Measurements from ENCODE around the gene ALB.
"Not testable (repeated sequence)": the region's sequence is repeated elsewhere in the genome, so short reads cannot be mapped to it uniquely, and the experiment has no call there.

Gene ALB

DNA sequence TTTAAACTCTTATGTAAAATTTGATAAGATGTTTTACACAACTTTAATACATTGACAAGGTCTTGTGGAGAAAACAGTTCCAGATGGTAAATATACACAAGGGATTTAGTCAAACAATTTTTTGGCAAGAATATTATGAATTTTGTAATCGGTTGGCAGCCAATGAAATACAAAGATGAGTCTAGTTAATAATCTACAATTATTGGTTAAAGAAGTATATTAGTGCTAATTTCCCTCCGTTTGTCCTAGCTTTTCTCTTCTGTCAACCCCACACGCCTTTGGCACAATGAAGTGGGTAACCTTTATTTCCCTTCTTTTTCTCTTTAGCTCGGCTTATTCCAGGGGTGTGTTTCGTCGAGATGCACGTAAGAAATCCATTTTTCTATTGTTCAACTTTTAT is at the start of gene ALB:
TSS of gene ALB (plus strand) at position 246 of the 400 bp plus-strand sequence. CDS start at position 287, 41 bp downstream.
- no peak for DNase-seq

GRCh38 chr4:73357174-73357573 is 46.9 kb upstream of the ALB start:
- not testable (repeated sequence) for DNase-seq

- not testable (repeated sequence) for DNase-seq
Observed at GRCh38 chr4:73369506-73370199, 34.4 kb upstream of the ALB start.

DNA sequence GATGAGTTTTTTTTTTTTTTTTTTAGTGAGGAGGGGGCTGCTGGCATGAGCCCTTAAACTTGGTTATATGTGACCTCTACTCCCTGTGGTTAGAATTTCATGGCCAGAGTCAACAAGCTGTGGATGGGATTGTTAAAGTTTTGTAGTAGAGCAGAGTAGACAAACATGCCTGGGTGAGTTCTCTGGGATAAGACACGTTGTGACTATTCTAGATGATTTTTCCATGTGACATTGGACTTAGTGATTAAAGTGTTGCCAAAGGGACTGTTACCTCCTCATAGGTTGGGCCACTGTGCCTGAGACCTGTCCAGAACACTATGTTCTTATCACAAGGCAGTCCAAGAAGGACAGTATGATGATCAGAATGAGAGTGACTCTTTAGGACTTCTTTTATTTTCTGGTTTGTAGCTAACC is 28.8 kb upstream of the ALB start:
- no peak for DNase-seq

DNA sequence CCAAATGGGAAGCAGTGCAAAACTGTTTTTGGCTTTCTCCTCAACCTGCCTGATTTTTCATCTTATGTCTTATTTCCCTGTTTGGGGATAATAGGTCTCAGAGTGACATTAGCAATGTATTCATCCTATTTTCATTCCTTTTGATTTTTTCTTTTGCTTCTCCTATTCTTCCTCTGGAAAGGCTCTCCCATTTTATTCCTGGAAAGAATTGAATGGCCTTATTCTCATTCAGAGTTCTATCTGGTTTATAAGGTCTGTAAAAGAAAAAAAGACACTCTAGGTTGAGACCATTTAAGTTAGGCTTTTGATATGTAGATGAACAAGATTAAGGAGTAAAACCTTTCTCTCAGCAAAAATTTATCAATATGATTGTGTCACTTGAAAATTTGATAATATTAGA is 27.8 kb upstream of the ALB start:
- DNase-seq = no peak

DNA sequence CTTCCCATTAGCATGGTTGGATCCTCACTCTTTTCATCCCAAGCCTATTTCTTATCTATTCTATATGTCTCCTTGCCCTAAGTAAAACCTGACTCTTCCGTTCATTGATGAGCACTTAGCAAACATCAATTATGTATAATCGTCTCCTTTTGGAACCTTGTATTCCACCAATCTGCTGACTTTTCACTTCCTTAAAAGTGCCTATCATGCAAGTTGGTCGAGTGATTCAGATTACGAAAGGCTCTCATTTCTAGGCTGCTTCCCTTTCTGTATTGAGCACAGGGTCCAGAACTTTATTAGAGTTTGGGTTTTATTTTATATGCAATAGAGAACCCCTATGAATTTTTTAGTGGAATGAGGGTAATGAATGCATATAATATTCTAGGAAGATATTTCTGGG is 27.1 kb upstream of the ALB start:
- DNase-seq = no peak

DNA sequence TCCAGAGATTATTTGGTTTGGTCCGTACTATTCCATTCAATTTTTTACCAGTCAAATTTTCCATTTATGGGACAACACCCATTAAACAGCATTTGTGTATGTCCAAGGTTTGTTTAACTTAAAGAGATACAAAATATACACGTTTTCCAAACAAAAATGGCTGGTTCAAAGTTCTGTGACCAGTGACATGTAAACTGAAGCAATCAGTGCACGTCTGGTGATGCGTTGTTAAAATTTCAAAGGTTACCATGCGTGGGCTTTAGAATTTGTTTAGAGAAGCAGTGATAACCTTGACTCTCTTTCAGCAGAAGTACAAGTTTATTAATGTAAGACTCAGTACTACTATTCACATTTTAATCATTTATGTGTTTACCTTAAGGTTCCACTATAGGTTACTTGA is 25.2 kb upstream of the ALB start:
- no peak for DNase-seq

GRCh38 chr4:73379946-73380345 is 24.1 kb upstream of the ALB start:
- DNase-seq = no peak

- no peak for DNase-seq
Observed at GRCh38 chr4:73381214-73381613, 22.9 kb upstream of the ALB start.

GRCh38 chr4:73383452-73383851 is 20.6 kb upstream of the ALB start:
- no peak for DNase-seq

GRCh38 chr4:73387552-73387951 is 16.5 kb upstream of the ALB start:
- no peak for DNase-seq

GRCh38 chr4:73388887-73389286 is 15.2 kb upstream of the ALB start:
- no peak for DNase-seq

DNA sequence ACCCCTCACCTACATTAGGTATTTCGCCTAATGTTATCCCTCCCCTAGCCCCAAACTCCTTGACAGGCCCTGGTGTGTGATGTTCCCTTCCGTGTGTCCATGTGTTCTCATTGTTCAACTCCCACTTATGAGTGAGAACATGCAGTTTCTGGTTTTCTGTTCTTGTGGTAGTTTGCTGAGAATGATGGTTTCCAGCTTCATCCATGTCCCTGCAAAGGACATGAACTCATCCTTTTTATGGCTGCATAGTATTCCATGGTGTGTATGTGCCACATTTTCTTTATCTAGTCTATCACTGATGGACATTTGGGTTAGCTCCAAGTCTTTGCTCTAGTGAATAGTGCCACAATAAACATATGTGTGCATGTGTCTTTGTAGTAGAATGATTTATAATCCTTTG is 14.4 kb upstream of the ALB start:
- not testable (repeated sequence) for DNase-seq

DNA sequence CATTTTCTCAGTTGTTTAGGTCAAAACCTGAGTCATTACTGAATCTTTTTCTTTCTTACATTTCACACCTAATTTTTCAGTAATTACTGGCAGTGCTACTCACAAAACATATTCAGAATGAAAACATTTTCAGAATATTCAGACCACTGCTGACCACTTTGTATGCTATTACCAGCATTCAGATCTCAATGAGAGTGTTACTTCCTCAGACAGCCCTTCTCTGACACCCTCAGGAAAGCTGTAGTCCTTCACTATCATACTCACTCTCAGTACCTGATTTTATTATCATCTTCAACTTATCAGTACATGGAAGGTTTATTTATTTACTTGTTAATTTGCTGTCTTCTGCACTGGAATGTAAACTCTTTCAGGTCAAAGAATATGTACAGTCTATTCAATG is 12.3 kb upstream of the ALB start:
- DNase-seq = no peak

GRCh38 chr4:73392936-73393335 is 11.2 kb upstream of the ALB start:
- DNase-seq = no peak

- DNase-seq = no peak
Observed at GRCh38 chr4:73396304-73396703, 7.8 kb upstream of the ALB start.

DNA sequence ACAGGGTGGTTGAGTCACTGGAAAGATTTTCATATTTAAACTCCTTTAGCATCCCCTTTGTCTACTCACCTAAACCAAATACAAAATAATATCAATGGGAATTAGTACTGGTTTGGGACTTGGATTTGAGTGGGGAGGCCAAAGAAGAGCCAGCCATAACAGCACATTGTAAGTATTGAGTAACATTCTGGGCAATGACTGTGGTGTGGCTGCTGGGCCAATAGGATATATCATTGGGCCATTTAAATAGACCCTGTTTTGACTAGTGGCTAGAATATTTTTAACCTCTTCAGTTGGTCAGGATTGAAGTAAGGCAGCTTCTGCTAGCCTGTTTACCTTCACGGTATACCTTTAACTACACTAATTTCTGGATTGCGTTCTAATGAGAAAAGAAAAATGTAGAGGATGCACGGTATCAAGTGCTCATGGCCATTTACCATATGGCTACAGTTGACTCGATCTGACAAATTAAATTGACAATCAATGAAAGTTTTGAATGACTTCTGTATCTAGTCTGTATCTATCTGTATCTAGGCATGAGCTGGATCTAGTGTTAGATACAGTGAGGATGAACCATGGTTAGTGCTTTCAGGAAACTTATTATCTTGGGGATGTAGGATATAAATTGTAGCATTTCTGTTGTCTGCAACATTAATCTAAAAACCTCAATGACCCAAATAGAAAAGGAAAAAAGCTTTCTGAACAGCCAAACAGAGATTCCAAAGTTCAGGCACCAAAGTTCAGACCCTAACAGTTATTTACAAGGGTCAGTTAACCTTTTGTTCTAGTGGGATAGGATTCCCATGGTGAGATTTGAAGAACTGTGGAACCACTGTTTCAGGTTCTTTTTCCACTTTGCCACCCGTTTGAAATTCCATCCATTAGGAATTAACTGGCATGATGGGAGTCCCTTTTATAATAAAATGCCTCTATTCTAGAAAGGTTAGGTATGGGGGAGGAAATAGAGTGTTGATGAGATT is 6.8 kb upstream of the ALB start:
- no peak for DNase-seq

- no peak for DNase-seq
Observed at GRCh38 chr4:73401412-73401811, 2.7 kb upstream of the ALB start.

DNA sequence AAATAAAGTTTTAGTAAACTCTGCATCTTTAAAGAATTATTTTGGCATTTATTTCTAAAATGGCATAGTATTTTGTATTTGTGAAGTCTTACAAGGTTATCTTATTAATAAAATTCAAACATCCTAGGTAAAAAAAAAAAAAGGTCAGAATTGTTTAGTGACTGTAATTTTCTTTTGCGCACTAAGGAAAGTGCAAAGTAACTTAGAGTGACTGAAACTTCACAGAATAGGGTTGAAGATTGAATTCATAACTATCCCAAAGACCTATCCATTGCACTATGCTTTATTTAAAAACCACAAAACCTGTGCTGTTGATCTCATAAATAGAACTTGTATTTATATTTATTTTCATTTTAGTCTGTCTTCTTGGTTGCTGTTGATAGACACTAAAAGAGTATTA is 370 bp downstream of the ALB start:
- no peak for DNase-seq

- no peak for DNase-seq
Observed at GRCh38 chr4:73405138-73405537, 1.1 kb downstream of the ALB start.

GRCh38 chr4:73406548-73406875 is 2.4 kb downstream of the ALB start:
- DNase-seq = no peak

- DNase-seq = no peak
Observed at GRCh38 chr4:73407227-73407673, 3.2 kb downstream of the ALB start.

DNA sequence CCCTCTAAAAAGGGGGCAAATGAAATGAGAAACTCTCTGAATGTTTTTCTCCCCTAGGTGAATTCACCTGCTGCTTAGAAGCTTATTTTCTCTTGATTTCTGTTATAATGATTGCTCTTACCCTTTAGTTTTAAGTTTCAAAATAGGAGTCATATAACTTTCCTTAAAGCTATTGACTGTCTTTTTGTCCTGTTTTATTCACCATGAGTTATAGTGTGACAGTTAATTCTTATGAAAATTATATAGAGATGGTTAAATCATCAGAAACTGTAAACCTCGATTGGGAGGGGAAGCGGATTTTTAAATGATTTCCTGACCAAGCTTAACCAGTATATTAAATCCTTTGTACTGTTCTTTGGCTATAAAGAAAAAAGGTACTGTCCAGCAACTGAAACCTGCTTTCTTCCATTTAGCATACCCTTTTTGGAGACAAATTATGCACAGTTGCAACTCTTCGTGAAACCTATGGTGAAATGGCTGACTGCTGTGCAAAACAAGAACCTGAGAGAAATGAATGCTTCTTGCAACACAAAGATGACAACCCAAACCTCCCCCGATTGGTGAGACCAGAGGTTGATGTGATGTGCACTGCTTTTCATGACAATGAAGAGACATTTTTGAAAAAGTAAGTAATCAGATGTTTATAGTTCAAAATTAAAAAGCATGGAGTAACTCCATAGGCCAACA is 4.2 kb downstream of the ALB start:
- DNase-seq = no peak

Data from GOT3 (cell line).